Keratinocyte (primary cell): ENCODE measurements around the gene SLC66A1. TPM values are rescaled to one million over a fixed set of nuclear protein-coding genes. Genes with fewer than 3 reads are reported as not detected.

Experiments used
- DNase-seq: peaks from one replicate; pipeline ENCODE4 v3.0.0-alpha.2; 2011; ENCODE audit warnings: low read depth, missing footprints, low spot score
- FAIRE-seq: peaks from 2 replicates; lab custom pipeline; 2011; peaks lifted over from hg19 to GRCh38; lab: Jason Lieb, UNC
- H2AFZ ChIP-seq: 2 replicates; pipeline ENCODE4 v1.6.0; 2012; ENCODE audit warnings: low read length, control low read depth, inconsistent platforms; ENCODE audit not compliant: control insufficient read depth
- H3K27ac ChIP-seq: 2 replicates; pipeline ENCODE4 v1.5.1; 2011; ENCODE audit warnings: low read length; ENCODE audit not compliant: control insufficient read depth, insufficient read depth
- H3K27me3 ChIP-seq: 3 replicates; pipeline ENCODE4 v1.6.0; 2011; ENCODE audit warnings: low read length; ENCODE audit not compliant: control insufficient read depth, insufficient read depth; ENCODE audit errors: extremely low read depth
- H3K36me3 ChIP-seq, 2 experiments: 2 replicates in 1 of 2; 3 replicates in 1 of 2; pipeline ENCODE4 v1.5.1; 2011; ENCODE audit warnings: low read length in 2 of 2, mild to moderate bottlenecking in 1 of 2; ENCODE audit not compliant: control insufficient read depth in 2 of 2, insufficient read depth in 2 of 2; ENCODE audit errors: extremely low read depth in 1 of 2
- H3K4me1 ChIP-seq: 3 replicates; pipeline ENCODE4 v1.5.1; 2011; ENCODE audit warnings: low read length; ENCODE audit not compliant: control insufficient read depth, insufficient read depth; ENCODE audit errors: extremely low read depth
- H3K4me2 ChIP-seq: 3 replicates; pipeline ENCODE4 v1.6.0; 2011; ENCODE audit warnings: low read depth, low read length; ENCODE audit not compliant: control insufficient read depth, insufficient read depth; ENCODE audit errors: extremely low read depth
- H3K4me3 ChIP-seq, 3 experiments: fragments of 200-600 bp in 1 of 3; sonication (generic) in 1 of 3; 2 replicates in 2 of 3; 3 replicates in 1 of 3; pipeline ENCODE4 v1.5.1; 2011 to 2016; ENCODE audit warnings: low read length in 3 of 3, mild to moderate bottlenecking in 3 of 3, control low read depth in 2 of 3, inconsistent platforms in 1 of 3, low read depth in 1 of 3, mixed read lengths in 1 of 3, mixed run types in 1 of 3, moderate library complexity in 1 of 3; ENCODE audit not compliant: control insufficient read depth in 2 of 3, insufficient read depth in 2 of 3; ENCODE audit errors: extremely low read depth in 1 of 3
- H3K79me2 ChIP-seq: 2 replicates; pipeline ENCODE4 v1.6.0; 2012; ENCODE audit warnings: low read length; ENCODE audit not compliant: control insufficient read depth, insufficient read depth
- H3K9ac ChIP-seq: 3 replicates; pipeline ENCODE4 v1.6.0; 2011; ENCODE audit warnings: low read length; ENCODE audit not compliant: control insufficient read depth, insufficient read depth; ENCODE audit errors: extremely low read depth
- H3K9me1 ChIP-seq: 3 replicates; pipeline ENCODE4 v1.6.0; 2011; ENCODE audit warnings: low read length; ENCODE audit not compliant: control insufficient read depth, insufficient read depth; ENCODE audit errors: extremely low read depth
- H3K9me3 ChIP-seq: 2 replicates; pipeline ENCODE4 v1.5.1; 2012; ENCODE audit warnings: low read depth, low read length; ENCODE audit not compliant: control insufficient read depth
- H4K20me1 ChIP-seq: 3 replicates; pipeline ENCODE4 v1.6.0; 2011; ENCODE audit warnings: low read length; ENCODE audit not compliant: control insufficient read depth, insufficient read depth; ENCODE audit errors: extremely low read depth
- CTCF ChIP-seq, 3 experiments: IDR thresholded peaks in 1 of 3; conservative IDR thresholded peaks in 1 of 3; optimal IDR thresholded peaks in 1 of 3; 2 replicates in 2 of 3; 3 replicates in 1 of 3; pipeline versions ENCODE3 to v1.5.1; 2011; ENCODE audit warnings: low read length in 3 of 3, mild to moderate bottlenecking in 3 of 3, moderate library complexity in 2 of 3, control low read depth in 1 of 3, inconsistent platforms in 1 of 3; ENCODE audit not compliant: insufficient read depth in 2 of 3; ENCODE audit errors: extremely low read depth in 1 of 3
- EZH2 ChIP-seq: IDR thresholded peaks from one replicate; pipeline ENCODE4 v1.6.1; 2012; ENCODE audit warnings: inconsistent platforms, mild to moderate bottlenecking, low read length, moderate library complexity
- dilution Hi-C: fragments of 300-500 bp; cut with MboI; formaldehyde crosslinking; loops from one replicate; pipeline ENCODE4 v1.7.0; 2020; ENCODE audit warnings: low sequenced_read_pairs; ENCODE audit not compliant: extremely low pct_ligation_motif_present
- polyA plus RNA-seq, 5 experiments: library from polyadenylated mRNA; depleted of rRNA in 3 of 5; stranded (reverse) in 3 of 5; stranded (forward) in 1 of 5; unstranded in 1 of 5; fragments of >200 nt; gene quantifications; 1 replicate in 1 of 5; 2 replicates in 3 of 5; 3 replicates in 1 of 5; pipeline versions ENCODE4 v1.2.1 to v1.2.3, GENCODE V29; 2011 to 2012; ENCODE audit warnings: missing spikeins in 2 of 5, low read depth in 1 of 5, low replicate concordance in 1 of 5

The SLC66A1 gene
- polyA plus RNA-seq, 1 donor (not counting 4 experiments of a cell fraction or from before 2014, with no cell fraction given), result 8.0 TPM

- H3K9me3 ChIP-seq, result no peaks in the 10 kb centered on the region
- FAIRE-seq, result peak; percentile 61
- H3K4me1 ChIP-seq, result peaks cover 21% of the 10 kb centered on the region
- peaks cover 3% of the 10 kb centered on the region for H4K20me1 ChIP-seq
- H3K9ac ChIP-seq, result no peak overlapping the region
- no peak for TF ChIP-seq CTCF (optimal IDR thresholded peaks at IDR 0.05 in 1 of 3, IDR thresholded peaks at IDR 0.05 in 1 of 3, conservative IDR thresholded peaks at IDR 0.05 in 1 of 3; ENCODE audit: extremely low read depth in 1 of 3, insufficient read depth in 2 of 3, low read length in 3 of 3)
- no peak for TF ChIP-seq EZH2
- peaks cover 2% of the 10 kb centered on the region for H3K9me1 ChIP-seq
- H2AFZ ChIP-seq, result no peak overlapping the region
- no peak overlapping the region for H3K4me2 ChIP-seq
- H3K79me2 ChIP-seq, result no peaks in the 10 kb centered on the region
- no peak overlapping the region for H3K27ac ChIP-seq
- DNase-seq, result no peak
- H3K36me3 ChIP-seq, result peaks cover 7 to 8% of the 10 kb centered on the region in 2 experiments
- dilution Hi-C loops, result no loop called here
- H3K4me3 ChIP-seq, result no peak overlapping the region
- H3K27me3 ChIP-seq, result no peaks in the 10 kb centered on the region
Observed at GRCh38 chr1:19319196-19319595, 7.1 kb downstream of the SLC66A1 start.

- Histone ChIP-seq H3K36me3 (peaks cover 7 to 19% of the 10 kb centered on the region in 2 experiments), H3K9me1 (peaks cover 2% of the 10 kb centered on the region), H4K20me1 (peaks cover 3% of the 10 kb centered on the region), H3K4me2 (no peak overlapping the region), H3K4me1 (peaks cover 6% of the 10 kb centered on the region), H3K79me2 (no peaks in the 10 kb centered on the region), H3K9me3 (no peaks in the 10 kb centered on the region), H3K4me3 (no peak overlapping the region), H2AFZ (no peak overlapping the region), H3K27me3 (no peaks in the 10 kb centered on the region), H3K9ac (no peak overlapping the region), H3K27ac (no peak overlapping the region)
- DNase-seq (no peak), FAIRE-seq (no peak)
- dilution Hi-C loops, result no loop called here
- no peak for TF ChIP-seq CTCF (optimal IDR thresholded peaks at IDR 0.05 in 1 of 3, IDR thresholded peaks at IDR 0.05 in 1 of 3, conservative IDR thresholded peaks at IDR 0.05 in 1 of 3; ENCODE audit: extremely low read depth in 1 of 3, insufficient read depth in 2 of 3, low read length in 3 of 3)
- no peak for TF ChIP-seq EZH2
Observed at GRCh38 chr1:19321071-19321470, 8.9 kb downstream of the SLC66A1 start.
